Measurements from ENCODE around the gene TCIRG1.

DNA sequence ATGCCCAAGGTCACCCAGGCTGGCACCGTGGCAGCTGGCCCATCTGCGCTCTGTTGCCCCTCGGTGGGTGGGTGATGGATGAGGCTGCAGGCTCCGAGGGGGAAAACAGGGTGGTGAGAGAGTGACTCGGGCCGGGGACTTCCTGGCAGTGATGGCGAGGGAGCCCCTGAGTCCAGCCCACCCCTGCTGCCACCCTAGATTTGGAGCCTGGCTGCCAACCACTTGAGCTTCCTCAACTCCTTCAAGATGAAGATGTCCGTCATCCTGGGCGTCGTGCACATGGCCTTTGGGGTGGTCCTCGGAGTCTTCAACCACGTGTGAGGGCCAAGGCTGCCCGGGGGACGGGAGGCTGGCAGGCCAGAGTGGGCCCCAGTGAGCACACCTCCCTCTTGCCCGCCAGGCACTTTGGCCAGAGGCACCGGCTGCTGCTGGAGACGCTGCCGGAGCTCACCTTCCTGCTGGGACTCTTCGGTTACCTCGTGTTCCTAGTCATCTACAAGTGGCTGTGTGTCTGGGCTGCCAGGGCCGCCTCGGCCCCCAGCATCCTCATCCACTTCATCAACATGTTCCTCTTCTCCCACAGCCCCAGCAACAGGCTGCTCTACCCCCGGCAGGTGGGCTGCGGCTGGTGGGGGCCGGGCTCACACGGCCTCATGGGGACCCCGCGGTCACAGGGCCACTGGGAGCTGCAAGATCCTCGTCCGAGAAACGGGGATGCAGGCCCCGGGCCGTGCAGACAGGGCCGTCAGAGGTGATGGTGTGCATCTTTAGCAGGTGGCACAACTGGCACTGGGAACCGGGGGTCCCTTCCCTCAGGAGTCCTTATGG, 10.1 kb downstream of the TCIRG1 start:
- TF ChIP-seq, protein P1, sequence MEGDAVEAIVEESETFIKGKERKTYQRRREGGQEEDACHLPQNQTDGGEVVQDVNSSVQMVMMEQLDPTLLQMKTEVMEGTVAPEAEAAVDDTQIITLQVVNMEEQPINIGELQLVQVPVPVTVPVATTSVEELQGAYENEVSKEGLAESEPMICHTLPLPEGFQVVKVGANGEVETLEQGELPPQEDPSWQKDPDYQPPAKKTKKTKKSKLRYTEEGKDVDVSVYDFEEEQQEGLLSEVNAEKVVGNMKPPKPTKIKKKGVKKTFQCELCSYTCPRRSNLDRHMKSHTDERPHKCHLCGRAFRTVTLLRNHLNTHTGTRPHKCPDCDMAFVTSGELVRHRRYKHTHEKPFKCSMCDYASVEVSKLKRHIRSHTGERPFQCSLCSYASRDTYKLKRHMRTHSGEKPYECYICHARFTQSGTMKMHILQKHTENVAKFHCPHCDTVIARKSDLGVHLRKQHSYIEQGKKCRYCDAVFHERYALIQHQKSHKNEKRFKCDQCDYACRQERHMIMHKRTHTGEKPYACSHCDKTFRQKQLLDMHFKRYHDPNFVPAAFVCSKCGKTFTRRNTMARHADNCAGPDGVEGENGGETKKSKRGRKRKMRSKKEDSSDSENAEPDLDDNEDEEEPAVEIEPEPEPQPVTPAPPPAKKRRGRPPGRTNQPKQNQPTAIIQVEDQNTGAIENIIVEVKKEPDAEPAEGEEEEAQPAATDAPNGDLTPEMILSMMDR (IDR thresholded peaks at IDR 0.05; ENCODE audit: poor library complexity) = no peak
- TF ChIP-seq EZH2phosphoT487 (IDR thresholded peaks at IDR 0.05; ENCODE audit: low read depth, severe bottlenecking, unreplicated experiment) = no peak
- no peak for TF ChIP-seq EZH2 (IDR thresholded peaks at IDR 0.05; ENCODE audit: borderline replicate concordance)

All from hepatocyte (in vitro differentiated cells).